Adipose tissue (tissue), 3 donors: ENCODE data around the gene TTC5. TPM values are rescaled to one million over a fixed set of nuclear protein-coding genes. Genes with fewer than 3 reads are reported as not detected.
"Not testable (repeated sequence)": the region's sequence is repeated elsewhere in the genome, so short reads cannot be mapped to it uniquely, and the experiment has no call there.

ENCODE experiments used
- H3K27ac ChIP-seq: one replicate; pipeline ENCODE4 v1.5.1; 2013; ENCODE audit warnings: low read depth, low read length
- WGBS, 3 donors: extraction: QIAGEN DNeasy Blood & Tissue Kit; methylation state at CpG; one replicate each; pipeline ENCODE4 v1.1.7; 2013; 5-methylcytosine and 5-hydroxymethylcytosine counted together
- polyA plus RNA-seq, 3 donors: library from polyadenylated mRNA; stranded (reverse); fragments of 200-250 nt; gene quantifications; one replicate each; pipeline ENCODE4 v1.2.3, GENCODE V29; 2013
- donor health status: healthy with polysubstance abuse.
- donor health status: Bipolar disorder and iron deficiency.
- donor health status: healthy.

The TTC5 gene
- 10 to 100 TPM in 1 of 3 donors, 1 to 10 TPM in 2; 3.7 to 10.1 (median 5.0) TPM for polyA plus RNA-seq

- H3K27ac ChIP-seq: no peak within 1 kb of the TSS
- WGBS, 3 donors: 0 to 1% (median 0%) methylated on average over 27 of the region's 27 CpGs
Measured at GRCh38 chr14:20305265-20306078, at the start of gene TTC5. TSS of gene TTC5 (minus strand) at chr14:20305951. CDS start at chr14:20305937, 14 bp downstream.

- H3K27ac ChIP-seq: no peak overlapping the region
Measured at GRCh38 chr14:20350860-20351259, 45.1 kb upstream of the TTC5 start.

DNA sequence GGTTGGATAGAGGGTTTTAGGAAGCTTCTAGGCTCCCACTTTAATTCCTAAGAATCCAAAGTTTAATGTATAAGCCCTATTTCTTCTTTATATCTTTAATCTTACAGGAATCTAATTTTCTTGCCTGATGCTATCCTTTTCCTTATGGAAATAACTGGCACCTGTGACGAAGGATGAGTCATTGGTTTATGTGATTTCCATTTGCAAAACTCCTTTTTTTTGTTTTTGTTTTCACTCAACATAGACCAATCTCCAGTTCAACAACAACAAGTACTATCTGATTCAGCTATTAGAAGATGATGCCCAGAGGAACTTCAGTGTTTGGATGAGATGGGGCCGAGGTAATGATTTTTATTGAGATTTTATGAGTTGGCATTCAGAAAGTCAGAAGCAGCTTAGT lies 44.5 kb upstream of the TTC5 start:
- 92 to 93% (median 92%) methylated on average over 2 of the region's 2 CpGs for WGBS, 3 donors

GRCh38 chr14:20347747-20348146 lies 42.0 kb upstream of the TTC5 start:
- WGBS, 3 donors: 94 to 99% (median 97%) methylated on average over 3 of the region's 3 CpGs
- H3K27ac ChIP-seq: no peak overlapping the region

More for the DNA sequence above, 44.5 kb upstream of the TTC5 start:
- H3K27ac ChIP-seq: no peak overlapping the region

DNA sequence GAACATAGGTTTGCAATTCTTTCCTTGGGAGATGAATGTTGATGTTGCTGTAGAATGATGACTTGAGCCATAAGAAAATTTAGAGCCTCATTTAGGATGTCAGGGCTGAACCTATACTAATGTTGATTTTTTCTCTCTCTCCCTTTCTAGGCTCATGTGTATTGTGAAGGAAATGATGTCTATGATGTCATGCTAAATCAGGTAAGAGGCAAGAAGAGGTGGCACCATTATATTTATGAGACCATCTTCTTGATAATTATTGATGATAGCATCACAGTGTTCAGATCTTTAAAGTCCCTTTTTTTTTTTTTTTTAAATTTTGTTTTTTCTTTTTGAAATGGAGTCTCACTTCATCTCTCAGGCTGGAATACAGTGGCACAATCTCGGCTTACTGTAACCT lies 41.0 kb upstream of the TTC5 start:
- WGBS, 3 donors: 100% methylated on average over 1 of the region's 1 CpG
- no peak overlapping the region for H3K27ac ChIP-seq

DNA sequence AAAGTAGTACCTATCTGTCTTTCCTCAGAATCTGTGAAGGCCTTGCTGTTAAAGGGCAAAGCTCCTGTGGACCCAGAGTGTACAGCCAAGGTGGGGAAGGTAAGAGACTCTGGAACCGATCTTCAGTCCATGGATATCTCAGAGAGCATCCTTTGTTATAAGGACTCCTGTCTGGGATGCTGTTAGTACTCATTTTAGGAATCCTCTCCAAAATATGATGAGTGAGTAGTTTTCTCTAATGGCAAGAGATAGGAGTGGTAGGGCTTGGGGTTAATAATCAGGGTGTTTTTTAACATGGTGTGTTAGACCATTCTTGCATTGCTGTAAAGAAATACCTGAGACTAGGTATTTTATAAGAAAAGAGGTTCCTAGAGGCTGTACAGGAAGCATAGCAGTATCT lies 39.6 kb upstream of the TTC5 start:
- H3K27ac ChIP-seq: no peak overlapping the region
- 94 to 97% (median 96%) methylated on average over 1 of the region's 1 CpG for WGBS, 3 donors

- 0 to 3% (median 3%) methylated on average over 3 of the region's 3 CpGs for WGBS, 3 donors
- H3K27ac ChIP-seq: no peak overlapping the region
Measured at GRCh38 chr14:20343862-20344220, 38.1 kb upstream of the TTC5 start.

GRCh38 chr14:20343092-20343861 lies 37.5 kb upstream of the TTC5 start, which contains the start of gene PARP2:
TSS of gene PARP2 (plus strand) at chr14:20343635. CDS start at chr14:20343642, 7 bp downstream.
- no peak within 1 kb of the TSS for H3K27ac ChIP-seq
- 0% methylated on average over 50 of the region's 50 CpGs for WGBS, 3 donors

- WGBS, 3 donors: 47 to 63% (median 60%) methylated on average over 2 of the region's 2 CpGs
- H3K27ac ChIP-seq: no peak overlapping the region
Measured at GRCh38 chr14:20341646-20342045, 35.9 kb upstream of the TTC5 start.

DNA sequence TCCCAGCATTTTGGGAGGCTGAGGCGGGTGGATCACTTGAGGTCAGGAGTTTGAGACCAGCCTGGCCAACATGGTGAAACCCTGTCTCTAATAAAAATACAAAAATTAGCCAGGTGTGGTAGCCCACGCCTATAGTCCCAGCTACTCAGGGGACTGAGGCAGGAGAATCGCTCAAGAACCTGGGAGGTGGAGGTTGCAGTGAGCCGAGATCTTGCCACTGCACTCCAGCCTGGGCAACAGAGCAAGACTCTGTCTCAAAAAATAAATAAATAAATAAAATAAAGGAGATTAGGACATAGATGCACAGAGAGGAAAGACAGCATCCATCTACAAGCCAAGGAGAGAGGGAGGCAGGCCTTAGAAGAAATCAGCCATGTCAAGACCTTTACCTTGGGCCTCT lies 35.3 kb upstream of the TTC5 start:
- not testable (repeated sequence) for H3K27ac ChIP-seq
- 91 to 97% (median 96%) methylated on average over 4 of the region's 4 CpGs for WGBS, 3 donors

DNA sequence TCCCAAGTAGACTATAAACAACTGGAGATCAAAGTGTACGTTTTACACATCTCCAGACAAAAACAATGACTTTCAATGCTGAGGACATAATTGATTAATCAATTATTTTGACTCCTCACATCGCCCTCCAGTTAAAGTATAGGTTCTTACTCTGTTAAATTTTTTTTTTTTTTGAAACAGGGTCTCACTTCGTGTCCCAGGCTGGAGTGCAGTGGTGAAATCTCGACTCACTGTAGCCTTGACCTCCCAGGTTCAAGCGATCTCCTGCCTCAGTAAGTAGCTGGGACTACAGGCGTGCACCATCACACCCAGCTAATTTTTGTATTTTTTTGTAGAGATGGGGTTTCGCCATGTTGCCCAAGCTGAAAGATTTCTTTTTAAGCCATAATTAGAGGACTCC lies 28.3 kb upstream of the TTC5 start:
- H3K27ac ChIP-seq: no peak overlapping the region
- WGBS, 3 donors: 57 to 79% (median 75%) methylated on average over 7 of the region's 7 CpGs

GRCh38 chr14:20333494-20333841 lies 27.7 kb upstream of the TTC5 start:
- WGBS, 3 donors: 2 to 13% (median 9%) methylated on average over 3 of the region's 3 CpGs
- no peak overlapping the region for H3K27ac ChIP-seq

DNA sequence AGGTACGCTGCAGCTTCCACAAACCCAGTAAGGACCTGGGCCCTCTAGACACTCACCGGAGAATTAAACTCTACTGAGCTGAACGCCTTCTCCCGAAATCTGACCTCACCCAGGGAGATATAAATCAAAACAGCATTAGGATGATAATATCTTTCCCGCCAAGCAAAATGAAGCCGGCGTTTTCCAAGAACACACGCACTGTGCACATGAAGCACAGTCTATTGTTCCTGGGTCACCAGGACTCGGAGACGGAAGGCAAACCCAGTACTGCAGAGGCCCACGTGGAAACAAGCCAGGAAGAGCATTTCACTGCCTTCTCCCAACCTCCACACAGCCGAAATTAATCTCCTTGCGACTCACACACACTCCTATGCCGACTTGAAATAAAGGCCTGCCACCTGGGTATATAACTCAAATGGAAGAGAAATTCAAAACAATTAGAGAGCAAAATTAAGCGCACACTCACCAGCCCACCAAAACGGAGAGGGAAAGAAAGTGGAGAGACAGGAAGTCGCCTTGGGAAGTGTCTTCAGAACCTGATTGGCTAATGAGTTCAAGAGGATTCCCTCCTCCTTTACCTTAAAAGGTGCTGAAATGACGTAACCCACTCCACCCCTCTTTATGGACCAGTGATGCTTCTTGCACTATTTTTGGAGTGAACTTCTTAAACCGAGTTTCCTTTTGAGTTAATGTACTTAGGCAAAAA lies 27.2 kb upstream of the TTC5 start, which contains the start of gene CCNB1IP1:
CCNB1IP1 (minus strand) TSS at position 492 of the 706 bp plus-strand sequence. CDS start 16,756 bp downstream, outside the sequence.
- 0 to 1% (median 0%) methylated on average over 19 of the region's 19 CpGs for WGBS, 3 donors
- H3K27ac ChIP-seq: peak within 1 kb of the TSS; percentile 51

DNA sequence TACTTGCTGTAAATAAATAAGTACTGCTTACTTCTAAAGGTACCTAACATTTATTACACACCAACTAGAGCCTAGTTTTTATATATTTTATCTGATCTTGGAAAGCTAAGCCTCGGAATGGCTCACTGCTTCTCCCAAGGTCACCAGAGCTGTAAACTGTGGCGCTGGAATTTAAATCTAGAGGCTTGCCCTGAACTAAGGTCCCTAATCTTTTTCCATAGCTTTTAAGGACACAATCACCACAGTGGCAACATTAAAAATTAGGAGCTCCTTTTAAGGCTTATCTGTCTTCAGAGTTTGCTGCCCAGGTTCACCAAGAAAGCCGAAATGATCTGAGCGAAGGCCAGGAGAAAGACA lies 26.7 kb upstream of the TTC5 start:
- 1 to 14% (median 5%) methylated on average over 4 of the region's 4 CpGs for WGBS, 3 donors
- no peak overlapping the region for H3K27ac ChIP-seq

- WGBS, 3 donors: 27 to 77% (median 72%) methylated on average over 2 of the region's 2 CpGs
- no peak overlapping the region for H3K27ac ChIP-seq
Measured at GRCh38 chr14:20331053-20331613, 25.4 kb upstream of the TTC5 start.

DNA sequence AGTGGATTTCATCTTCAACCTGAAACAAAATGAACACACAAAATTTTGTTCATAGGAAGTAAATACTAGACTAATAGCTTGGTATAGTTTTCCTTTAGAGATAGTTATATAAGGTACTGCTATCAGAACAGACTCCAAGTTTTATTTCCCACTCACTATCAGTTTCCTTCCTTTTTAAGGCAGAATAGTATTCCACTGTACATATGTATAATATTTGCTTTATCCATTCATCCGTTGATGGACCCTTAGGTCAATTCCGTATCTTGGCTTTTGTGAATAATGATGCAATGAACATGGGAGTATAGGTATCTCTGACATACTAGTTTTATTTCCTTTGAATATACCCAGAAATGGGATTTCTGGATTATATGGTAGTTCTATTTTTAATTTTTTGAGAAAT lies 23.6 kb upstream of the TTC5 start:
- no peak overlapping the region for H3K27ac ChIP-seq
- 38 to 90% (median 57%) methylated on average over 2 of the region's 2 CpGs for WGBS, 3 donors

GRCh38 chr14:20328705-20329104 lies 23.0 kb upstream of the TTC5 start:
- no peak overlapping the region for H3K27ac ChIP-seq
- WGBS, 3 donors: 46 to 53% (median 50%) methylated on average over 2 of the region's 2 CpGs

DNA sequence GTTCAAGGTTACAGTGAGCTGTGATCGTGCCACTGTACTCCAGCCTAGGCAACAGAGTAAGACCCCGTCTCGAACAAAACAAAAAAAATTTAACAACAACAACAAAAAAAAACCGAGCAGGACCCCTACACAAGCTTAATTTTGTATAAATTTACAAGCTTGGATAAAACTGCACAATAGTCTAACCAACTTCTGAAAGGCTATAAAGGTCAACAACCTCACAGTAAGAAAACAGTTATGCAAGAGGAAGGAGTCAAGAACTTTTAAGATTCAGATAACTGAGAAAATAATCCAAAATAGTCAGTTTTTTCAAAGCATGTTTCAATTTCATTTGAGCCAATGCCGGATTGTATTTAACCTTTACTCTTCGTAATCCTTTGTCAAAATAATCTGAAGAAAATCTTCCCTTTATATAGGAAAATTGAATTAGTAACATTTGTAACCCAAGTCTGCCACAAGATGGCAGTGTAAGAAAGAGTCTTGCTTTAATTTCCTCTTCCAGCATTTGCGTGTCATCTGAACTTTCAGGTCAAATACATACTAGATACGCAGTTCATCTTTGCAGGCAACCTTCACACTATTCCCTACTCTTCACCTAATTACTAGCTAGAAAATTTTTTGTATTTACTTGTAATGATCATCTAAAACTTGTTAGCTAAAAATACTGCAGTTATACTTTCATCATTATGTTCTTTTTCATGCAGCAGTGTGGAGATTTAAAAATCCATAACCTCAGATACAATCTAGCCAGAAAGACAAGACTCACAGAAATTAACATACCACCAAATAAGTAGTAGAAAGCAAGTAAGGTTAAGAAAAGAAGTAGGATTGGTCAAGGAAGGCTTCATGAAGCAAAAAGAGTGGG lies 21.5 kb upstream of the TTC5 start:
- WGBS, 3 donors: 36 to 47% (median 46%) methylated on average over 8 of the region's 8 CpGs
- no peak overlapping the region for H3K27ac ChIP-seq
